Measurements from ENCODE around the gene ADARB2. TPM values are rescaled to one million over a fixed set of nuclear protein-coding genes. Genes with fewer than 3 reads are reported as not detected.

ADARB2 gene
- total and polyA plus RNA-seq, 2 experiments from 2014 or later: 2.0 to 5.0 TPM

DNA sequence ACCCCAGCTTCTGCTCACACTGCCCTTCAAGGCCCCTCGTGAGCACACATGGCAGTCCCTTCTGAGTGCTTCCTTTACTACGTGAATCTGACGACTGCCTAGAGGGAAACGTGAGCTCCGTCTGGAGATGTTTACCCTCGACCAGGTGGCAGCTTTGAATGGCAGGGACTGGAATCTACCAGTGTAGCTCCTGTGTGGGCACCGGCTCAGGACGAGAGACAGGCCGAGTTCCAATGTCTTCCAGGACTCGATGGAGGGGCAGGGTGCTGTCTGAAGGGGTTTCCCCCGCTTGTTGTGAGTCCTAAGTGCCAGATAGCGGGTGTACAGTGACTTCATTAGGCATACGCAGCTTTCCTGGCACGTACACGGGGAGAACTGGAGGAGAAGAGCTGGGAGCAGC, 229.9 kb downstream of the ADARB2 start:
- Histone ChIP-seq H3K4me3 (no peak overlapping the region), H3K9me2 (ENCODE audit: insufficient read depth) (peaks cover 9% of the 10 kb centered on the region; the same call in 1 of the 2 replicates), H3K4me1 (ENCODE audit: insufficient read depth) (no peaks in the 10 kb centered on the region), H3K36me3 (ENCODE audit: insufficient read depth) (no peaks in the 10 kb centered on the region), H4K20me1 (replicated peaks; ENCODE audit: insufficient read depth) (no peaks in the 10 kb centered on the region), H3K4me2 (no peak overlapping the region), H3K27me3 (ENCODE audit: insufficient read depth) (no peaks in the 10 kb centered on the region), H3K79me2 (replicated peaks; ENCODE audit: insufficient read depth) (no peaks in the 10 kb centered on the region), H3F3A (replicated peaks; ENCODE audit: low read depth) (no peaks in the 10 kb centered on the region), H3K27ac (ENCODE audit: low read depth) (no peak overlapping the region), H2AFZ (no peak overlapping the region)
- Mint-ChIP-seq H3K4me1 (peaks cover 3% of the 10 kb centered on the region; the same call in 1 of the 3 replicates), H3K36me3 (ENCODE audit: low read depth) (no peaks in the 10 kb centered on the region), H3K4me3 (no peak overlapping the region), H3K27me3 (ENCODE audit: insufficient read depth, low read depth, poor library complexity) (peaks cover 3% of the 10 kb centered on the region), H3K9me3 (peaks cover 7% of the 10 kb centered on the region), H3K27ac (no peak overlapping the region)
- DNase-seq (ENCODE audit: low spot score): no peak
- TF ChIP-seq ZNF114 (CRISPR knock-in tag; IDR thresholded peaks at IDR 0.05) (no peak), EZH2phosphoT487 (IDR thresholded peaks at IDR 0.05; ENCODE audit: unreplicated experiment) (no peak)
- no peak for ATAC-seq

DNA sequence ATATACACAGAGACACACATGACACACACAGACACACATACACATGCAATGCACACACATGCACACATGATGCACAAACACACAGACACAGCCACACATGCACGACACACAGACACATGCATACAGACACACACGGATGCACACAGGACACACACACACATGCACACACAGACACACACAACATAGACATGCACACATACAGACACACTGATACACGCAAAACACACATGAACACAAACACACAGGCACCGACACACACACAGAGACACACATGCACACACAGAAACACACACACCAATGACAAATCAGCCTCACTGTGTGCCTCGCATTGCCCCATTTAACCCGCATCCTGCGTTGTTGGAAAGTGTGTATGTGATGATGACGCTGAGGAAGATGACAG, 232.4 kb downstream of the ADARB2 start:
- peaks cover 9% of the 10 kb centered on the region; the same call in 2 of the 3 replicates for H3K4me1 Mint-ChIP-seq
- no peak for ATAC-seq
- H3K27me3 ChIP-seq (ENCODE audit: insufficient read depth): no peaks in the 10 kb centered on the region
- no peaks in the 10 kb centered on the region for H3F3A ChIP-seq (replicated peaks; ENCODE audit: low read depth)
- TF ChIP-seq ZNF331 (CRISPR knock-in tag; IDR thresholded peaks at IDR 0.05; ENCODE audit: low read depth) (no peak), EZH2 (IDR thresholded peaks at IDR 0.05; ENCODE audit: low read depth, unreplicated experiment) (no peak), CREB1 (CRISPR knock-in tag; IDR thresholded peaks at IDR 0.05; ENCODE audit: low read depth) (no peak), POLR2AphosphoS5 (IDR thresholded peaks at IDR 0.05; ENCODE audit: low read depth) (no peak), EZH2phosphoT487 (IDR thresholded peaks at IDR 0.05; ENCODE audit: unreplicated experiment) (no peak)
- TF ChIP-seq, protein P1, sequence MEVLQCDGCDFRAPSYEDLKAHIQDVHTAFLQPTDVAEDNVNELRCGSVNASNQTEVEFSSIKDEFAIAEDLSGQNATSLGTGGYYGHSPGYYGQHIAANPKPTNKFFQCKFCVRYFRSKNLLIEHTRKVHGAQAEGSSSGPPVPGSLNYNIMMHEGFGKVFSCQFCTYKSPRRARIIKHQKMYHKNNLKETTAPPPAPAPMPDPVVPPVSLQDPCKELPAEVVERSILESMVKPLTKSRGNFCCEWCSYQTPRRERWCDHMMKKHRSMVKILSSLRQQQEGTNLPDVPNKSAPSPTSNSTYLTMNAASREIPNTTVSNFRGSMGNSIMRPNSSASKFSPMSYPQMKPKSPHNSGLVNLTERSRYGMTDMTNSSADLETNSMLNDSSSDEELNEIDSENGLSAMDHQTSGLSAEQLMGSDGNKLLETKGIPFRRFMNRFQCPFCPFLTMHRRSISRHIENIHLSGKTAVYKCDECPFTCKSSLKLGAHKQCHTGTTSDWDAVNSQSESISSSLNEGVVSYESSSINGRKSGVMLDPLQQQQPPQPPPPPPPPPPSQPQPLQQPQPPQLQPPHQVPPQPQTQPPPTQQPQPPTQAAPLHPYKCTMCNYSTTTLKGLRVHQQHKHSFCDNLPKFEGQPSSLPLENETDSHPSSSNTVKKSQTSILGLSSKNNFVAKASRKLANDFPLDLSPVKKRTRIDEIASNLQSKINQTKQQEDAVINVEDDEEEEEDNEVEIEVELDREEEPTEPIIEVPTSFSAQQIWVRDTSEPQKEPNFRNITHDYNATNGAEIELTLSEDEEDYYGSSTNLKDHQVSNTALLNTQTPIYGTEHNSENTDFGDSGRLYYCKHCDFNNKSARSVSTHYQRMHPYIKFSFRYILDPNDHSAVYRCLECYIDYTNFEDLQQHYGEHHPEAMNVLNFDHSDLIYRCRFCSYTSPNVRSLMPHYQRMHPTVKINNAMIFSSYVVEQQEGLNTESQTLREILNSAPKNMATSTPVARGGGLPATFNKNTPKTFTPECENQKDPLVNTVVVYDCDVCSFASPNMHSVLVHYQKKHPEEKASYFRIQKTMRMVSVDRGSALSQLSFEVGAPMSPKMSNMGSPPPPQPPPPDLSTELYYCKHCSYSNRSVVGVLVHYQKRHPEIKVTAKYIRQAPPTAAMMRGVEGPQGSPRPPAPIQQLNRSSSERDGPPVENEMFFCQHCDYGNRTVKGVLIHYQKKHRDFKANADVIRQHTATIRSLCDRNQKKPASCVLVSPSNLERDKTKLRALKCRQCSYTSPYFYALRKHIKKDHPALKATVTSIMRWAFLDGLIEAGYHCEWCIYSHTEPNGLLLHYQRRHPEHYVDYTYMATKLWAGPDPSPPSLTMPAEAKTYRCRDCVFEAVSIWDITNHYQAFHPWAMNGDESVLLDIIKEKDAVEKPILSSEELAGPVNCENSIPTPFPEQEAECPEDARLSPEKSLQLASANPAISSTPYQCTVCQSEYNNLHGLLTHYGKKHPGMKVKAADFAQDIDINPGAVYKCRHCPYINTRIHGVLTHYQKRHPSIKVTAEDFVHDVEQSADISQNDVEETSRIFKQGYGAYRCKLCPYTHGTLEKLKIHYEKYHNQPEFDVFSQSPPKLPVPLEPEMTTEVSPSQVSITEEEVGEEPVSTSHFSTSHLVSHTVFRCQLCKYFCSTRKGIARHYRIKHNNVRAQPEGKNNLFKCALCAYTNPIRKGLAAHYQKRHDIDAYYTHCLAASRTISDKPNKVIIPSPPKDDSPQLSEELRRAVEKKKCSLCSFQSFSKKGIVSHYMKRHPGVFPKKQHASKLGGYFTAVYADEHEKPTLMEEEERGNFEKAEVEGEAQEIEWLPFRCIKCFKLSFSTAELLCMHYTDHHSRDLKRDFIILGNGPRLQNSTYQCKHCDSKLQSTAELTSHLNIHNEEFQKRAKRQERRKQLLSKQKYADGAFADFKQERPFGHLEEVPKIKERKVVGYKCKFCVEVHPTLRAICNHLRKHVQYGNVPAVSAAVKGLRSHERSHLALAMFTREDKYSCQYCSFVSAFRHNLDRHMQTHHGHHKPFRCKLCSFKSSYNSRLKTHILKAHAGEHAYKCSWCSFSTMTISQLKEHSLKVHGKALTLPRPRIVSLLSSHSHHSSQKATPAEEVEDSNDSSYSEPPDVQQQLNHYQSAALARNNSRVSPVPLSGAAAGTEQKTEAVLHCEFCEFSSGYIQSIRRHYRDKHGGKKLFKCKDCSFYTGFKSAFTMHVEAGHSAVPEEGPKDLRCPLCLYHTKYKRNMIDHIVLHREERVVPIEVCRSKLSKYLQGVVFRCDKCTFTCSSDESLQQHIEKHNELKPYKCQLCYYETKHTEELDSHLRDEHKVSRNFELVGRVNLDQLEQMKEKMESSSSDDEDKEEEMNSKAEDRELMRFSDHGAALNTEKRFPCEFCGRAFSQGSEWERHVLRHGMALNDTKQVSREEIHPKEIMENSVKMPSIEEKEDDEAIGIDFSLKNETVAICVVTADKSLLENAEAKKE (CRISPR knock-in tag; IDR thresholded peaks at IDR 0.05): no peak
- TF ChIP-seq, protein P2, sequence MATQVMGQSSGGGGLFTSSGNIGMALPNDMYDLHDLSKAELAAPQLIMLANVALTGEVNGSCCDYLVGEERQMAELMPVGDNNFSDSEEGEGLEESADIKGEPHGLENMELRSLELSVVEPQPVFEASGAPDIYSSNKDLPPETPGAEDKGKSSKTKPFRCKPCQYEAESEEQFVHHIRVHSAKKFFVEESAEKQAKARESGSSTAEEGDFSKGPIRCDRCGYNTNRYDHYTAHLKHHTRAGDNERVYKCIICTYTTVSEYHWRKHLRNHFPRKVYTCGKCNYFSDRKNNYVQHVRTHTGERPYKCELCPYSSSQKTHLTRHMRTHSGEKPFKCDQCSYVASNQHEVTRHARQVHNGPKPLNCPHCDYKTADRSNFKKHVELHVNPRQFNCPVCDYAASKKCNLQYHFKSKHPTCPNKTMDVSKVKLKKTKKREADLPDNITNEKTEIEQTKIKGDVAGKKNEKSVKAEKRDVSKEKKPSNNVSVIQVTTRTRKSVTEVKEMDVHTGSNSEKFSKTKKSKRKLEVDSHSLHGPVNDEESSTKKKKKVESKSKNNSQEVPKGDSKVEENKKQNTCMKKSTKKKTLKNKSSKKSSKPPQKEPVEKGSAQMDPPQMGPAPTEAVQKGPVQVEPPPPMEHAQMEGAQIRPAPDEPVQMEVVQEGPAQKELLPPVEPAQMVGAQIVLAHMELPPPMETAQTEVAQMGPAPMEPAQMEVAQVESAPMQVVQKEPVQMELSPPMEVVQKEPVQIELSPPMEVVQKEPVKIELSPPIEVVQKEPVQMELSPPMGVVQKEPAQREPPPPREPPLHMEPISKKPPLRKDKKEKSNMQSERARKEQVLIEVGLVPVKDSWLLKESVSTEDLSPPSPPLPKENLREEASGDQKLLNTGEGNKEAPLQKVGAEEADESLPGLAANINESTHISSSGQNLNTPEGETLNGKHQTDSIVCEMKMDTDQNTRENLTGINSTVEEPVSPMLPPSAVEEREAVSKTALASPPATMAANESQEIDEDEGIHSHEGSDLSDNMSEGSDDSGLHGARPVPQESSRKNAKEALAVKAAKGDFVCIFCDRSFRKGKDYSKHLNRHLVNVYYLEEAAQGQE (IDR thresholded peaks at IDR 0.05; ENCODE audit: unreplicated experiment): no peak
- TF ChIP-seq, protein P3, sequence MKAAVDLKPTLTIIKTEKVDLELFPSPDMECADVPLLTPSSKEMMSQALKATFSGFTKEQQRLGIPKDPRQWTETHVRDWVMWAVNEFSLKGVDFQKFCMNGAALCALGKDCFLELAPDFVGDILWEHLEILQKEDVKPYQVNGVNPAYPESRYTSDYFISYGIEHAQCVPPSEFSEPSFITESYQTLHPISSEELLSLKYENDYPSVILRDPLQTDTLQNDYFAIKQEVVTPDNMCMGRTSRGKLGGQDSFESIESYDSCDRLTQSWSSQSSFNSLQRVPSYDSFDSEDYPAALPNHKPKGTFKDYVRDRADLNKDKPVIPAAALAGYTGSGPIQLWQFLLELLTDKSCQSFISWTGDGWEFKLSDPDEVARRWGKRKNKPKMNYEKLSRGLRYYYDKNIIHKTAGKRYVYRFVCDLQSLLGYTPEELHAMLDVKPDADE (IDR thresholded peaks at IDR 0.05): no peak
- H3K4me2 ChIP-seq: no peak overlapping the region
- no peak overlapping the region for H3K4me3 Mint-ChIP-seq
- DNase-seq (ENCODE audit: low spot score): no peak
- H3K4me1 ChIP-seq (ENCODE audit: insufficient read depth): 0 out of 2 replicates have a peak, but pooled peaks cover 4% of the 10 kb centered on the region
- no peaks in the 10 kb centered on the region for H3K36me3 Mint-ChIP-seq (ENCODE audit: low read depth)
- H3K79me2 ChIP-seq (replicated peaks; ENCODE audit: insufficient read depth): no peaks in the 10 kb centered on the region
- no peaks in the 10 kb centered on the region for H3K9me2 ChIP-seq (ENCODE audit: insufficient read depth)
- no peaks in the 10 kb centered on the region for H4K20me1 ChIP-seq (replicated peaks; ENCODE audit: insufficient read depth)
- H3K27ac Mint-ChIP-seq: no peak overlapping the region
- H3K27me3 Mint-ChIP-seq (ENCODE audit: insufficient read depth, low read depth, poor library complexity): peaks cover 3% of the 10 kb centered on the region
- H3K9me3 Mint-ChIP-seq: peaks cover 3% of the 10 kb centered on the region
- H3K36me3 ChIP-seq (ENCODE audit: insufficient read depth): no peaks in the 10 kb centered on the region
- H3K27ac ChIP-seq (ENCODE audit: low read depth): no peak overlapping the region
- no peak overlapping the region for H3K4me3 ChIP-seq
- no peak overlapping the region for H2AFZ ChIP-seq
